Endometrial microvascular endothelial cells (primary cell): ENCODE results near the gene DDX50. TPM values are rescaled to one million over a fixed set of nuclear protein-coding genes. Genes with fewer than 3 reads are reported as not detected.
"Not testable (repeated sequence)": the region's sequence is repeated elsewhere in the genome, so short reads cannot be mapped to it uniquely, and the experiment has no call there.

ENCODE experiments used
- in situ Hi-C: cut with HindIII; loops from 2 replicates; pipeline ENCODE4 v1.10.0; 2017; ENCODE audit warnings: low sequenced_read_pairs, low pct_unique_long_range_greater_than_20kb; ENCODE audit errors: inconsistent ontology term
- total RNA-seq: library from RNA; depleted of rRNA; stranded (reverse); fragments of >200 nt; gene quantifications from one replicate; pipeline ENCODE4 v1.2.3, GENCODE V29; 2015; ENCODE audit errors: inconsistent ontology term

DDX50 gene, protein sequence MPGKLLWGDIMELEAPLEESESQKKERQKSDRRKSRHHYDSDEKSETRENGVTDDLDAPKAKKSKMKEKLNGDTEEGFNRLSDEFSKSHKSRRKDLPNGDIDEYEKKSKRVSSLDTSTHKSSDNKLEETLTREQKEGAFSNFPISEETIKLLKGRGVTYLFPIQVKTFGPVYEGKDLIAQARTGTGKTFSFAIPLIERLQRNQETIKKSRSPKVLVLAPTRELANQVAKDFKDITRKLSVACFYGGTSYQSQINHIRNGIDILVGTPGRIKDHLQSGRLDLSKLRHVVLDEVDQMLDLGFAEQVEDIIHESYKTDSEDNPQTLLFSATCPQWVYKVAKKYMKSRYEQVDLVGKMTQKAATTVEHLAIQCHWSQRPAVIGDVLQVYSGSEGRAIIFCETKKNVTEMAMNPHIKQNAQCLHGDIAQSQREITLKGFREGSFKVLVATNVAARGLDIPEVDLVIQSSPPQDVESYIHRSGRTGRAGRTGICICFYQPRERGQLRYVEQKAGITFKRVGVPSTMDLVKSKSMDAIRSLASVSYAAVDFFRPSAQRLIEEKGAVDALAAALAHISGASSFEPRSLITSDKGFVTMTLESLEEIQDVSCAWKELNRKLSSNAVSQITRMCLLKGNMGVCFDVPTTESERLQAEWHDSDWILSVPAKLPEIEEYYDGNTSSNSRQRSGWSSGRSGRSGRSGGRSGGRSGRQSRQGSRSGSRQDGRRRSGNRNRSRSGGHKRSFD
- 33.4 TPM for total RNA-seq

DNA sequence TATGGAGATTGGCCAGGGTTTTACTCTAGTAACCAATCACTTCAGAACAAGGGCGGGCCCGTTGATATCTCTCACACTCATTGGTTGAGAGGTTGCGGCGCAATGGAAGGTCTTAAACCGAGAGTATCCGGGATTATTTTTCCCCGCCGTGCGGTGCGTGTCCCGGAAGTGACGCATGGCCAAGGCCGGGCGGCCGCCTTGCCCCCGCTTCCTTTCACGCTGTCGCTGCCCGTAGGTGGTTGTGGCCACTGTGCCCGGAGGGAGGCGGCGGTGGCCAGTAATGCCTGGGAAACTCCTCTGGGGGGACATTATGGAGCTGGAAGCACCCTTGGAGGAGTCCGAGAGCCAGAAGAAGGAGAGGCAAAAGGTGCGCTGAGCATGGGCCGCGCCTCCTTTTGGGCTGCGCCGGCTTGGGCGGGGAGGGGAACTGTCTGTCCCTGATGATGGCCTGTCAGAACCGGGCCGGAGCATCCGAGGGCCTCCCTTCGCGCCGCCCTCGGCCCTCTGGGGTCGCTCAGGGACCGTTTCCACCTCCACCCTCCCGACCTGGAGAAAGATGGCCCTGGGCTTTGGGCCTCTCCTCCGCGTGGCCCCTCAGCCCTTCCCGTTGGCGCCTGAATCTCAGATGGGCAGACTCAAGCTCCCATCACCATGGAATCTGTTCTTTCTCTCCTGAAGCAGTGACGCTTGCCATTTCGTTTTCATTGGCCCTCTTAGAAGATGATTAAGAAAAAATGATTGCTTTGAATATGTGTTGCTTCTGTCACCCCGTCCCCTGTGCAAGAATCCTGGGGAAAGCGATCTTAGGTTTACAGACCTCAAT is at the start of gene DDX50:
Gene DDX50 (plus strand): TSS at position 211 of the 823 bp plus-strand sequence. CDS start 70 bp downstream, at position 281.
- in situ Hi-C loops, result no loop called here

DNA sequence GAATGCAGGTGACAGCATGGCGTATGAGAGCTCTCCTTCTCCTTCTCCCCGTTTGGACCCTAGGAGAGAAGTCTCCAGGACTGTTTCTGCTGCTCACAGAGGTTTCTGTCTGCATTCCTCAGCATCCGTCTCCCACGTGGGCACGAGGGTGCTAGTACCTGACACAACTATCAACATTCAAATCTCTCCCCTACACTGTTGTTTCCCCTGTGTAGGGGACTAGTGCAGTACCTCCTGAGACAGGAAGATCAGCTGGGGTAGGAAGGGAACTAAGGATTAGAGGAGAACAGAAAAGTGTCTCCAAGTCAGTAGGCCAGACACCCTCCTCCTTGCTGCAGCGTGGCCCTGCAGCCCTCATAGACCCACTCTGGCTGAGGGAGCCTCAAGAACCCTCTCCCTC is 44.8 kb upstream of the DDX50 start:
- in situ Hi-C loops, result no loop called here

DNA sequence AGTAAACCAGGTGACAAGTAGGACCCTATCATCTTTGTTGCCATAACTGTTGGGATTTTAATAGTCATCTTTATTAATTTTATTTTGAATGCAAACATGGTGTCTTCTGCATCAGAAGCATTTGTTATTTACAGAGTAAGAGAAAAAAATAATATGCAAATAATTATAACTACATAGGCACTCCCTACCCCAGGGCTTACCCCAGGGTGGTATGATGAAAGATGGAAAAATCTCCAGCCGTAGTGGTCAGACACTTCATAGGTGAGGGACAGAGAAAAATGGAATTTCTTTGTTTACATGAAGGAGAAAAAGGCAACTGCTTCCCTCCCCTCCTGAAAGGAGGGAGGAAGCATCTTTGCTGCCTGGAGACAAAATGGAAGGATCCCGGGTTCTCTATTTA is 44.1 kb upstream of the DDX50 start:
- in situ Hi-C loops, result no loop called here

DNA sequence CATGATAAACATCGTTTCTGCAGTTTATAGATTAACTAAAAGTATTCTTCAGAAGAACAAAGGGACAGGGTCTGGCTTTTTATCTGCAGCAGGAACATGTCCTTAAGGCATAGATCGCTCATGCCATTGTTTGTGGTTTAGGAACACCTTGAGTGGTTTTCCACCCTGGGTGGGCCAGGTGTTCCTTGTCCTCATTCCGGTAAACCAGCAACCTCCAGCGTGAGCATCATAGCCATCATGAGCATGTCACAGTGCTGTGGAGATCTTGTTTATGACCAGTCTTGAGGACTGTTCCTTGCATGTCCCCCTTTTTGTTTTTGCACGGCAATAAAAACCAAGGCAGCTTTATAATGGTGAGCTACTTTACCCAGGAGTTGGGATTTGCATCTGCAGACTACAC is 39.9 kb upstream of the DDX50 start:
- in situ Hi-C loops, result no loop called here

DNA sequence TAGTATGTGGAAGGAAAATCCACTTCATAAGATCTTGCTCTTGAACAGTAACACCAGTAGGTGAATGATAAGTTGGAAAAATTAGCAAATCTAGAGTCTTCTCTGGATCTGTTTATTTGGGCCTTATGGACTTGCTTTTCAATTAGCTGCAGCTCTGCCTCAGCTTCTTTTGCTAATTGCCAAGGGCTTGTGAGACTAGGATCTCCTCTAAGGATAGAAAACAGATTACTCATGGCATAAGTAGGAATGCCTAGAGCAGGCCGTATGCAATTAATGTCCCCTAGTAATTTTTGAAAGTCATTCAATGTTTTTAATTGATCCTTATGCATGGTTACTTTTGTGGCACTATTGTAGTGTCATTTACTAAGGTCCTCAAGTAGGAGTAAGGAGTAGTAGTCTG is 36.5 kb upstream of the DDX50 start:
- in situ Hi-C loops, result no loop called here

DNA sequence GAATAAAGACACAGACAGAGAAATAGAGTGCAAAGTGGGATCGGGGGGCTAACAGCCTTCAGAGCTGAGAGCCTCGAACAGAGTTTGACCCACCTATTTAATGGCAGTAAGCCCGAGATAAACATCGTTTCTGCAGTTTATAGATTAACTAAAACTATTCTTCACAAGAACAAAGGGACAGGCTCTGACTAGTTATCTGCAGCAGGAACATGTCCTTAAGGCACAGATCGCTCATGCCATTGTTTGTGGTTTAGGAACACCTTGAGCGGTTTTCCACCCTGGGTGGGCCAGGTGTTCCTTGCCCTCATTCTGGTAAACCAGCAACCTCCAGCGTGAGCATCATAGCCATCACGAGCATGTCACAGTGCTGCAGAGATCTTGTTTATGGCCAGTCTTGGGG is 32.9 kb upstream of the DDX50 start:
- in situ Hi-C loops, result not testable (repeated sequence)

DNA sequence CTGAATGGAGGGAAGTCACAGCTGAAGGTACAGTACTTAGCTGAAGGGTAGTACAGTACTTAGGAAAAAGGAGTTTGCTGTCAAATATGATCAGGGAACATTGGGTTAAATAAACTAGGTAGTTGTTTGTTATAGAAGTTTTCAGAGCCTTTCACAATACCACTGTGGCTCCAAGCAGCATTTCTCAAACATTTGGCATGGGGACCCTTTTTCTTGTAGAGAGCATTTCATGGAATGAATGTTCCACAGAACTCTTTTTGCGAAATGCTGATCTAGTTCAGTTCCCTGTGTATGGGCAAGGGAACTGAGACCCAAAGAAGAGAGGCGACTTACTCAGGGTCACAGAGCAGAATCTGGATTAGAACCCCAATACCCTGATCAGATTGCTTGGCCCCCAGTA is 31.5 kb upstream of the DDX50 start:
- in situ Hi-C loops, result no loop called here

DNA sequence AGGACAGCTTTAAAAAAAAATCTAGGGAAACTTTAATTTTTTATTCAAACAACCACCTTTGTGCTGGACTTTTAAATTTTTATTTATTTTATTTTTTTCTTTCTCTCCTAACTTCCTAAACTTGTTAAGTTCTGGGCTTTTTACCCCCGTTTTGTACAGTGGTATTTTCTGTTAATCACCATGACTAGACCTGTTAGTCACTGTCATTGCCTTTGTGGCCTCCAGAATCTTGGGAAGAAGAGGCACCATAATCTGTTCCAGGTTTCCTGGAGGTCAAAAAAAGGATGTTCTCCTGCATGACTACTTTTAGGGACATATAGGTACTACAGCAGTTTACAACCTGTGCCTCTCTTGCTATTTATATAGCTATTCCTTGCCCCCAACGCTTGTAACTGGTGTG is 31.1 kb upstream of the DDX50 start:
- in situ Hi-C loops, result no loop called here

DNA sequence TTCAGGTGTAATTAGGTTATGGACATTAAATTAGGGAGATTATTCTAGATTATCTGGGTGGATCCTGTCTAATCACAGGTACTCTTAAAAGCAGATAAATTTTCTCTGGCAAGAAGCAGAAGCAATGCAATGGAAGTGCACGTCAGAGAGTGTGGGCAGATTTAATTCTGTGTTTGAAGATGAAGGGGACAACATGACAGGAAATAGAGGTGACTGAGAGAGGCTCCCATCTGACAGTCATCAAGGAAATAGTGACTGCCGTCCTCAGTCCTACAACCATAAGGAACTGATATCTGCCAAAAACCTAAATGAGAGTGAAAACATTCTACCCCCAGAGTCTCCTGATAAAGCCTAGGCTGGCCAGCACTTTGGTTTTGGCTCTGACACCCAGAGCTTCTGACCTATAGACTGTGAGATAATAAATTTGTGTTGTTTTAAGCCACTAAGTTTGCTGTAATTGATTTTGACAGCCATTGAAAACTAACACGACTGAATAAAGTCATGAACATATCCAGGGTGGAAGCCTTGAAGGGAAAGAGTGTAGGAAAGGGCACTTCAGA is 30.5 kb upstream of the DDX50 start:
- in situ Hi-C loops, result no loop called here

DNA sequence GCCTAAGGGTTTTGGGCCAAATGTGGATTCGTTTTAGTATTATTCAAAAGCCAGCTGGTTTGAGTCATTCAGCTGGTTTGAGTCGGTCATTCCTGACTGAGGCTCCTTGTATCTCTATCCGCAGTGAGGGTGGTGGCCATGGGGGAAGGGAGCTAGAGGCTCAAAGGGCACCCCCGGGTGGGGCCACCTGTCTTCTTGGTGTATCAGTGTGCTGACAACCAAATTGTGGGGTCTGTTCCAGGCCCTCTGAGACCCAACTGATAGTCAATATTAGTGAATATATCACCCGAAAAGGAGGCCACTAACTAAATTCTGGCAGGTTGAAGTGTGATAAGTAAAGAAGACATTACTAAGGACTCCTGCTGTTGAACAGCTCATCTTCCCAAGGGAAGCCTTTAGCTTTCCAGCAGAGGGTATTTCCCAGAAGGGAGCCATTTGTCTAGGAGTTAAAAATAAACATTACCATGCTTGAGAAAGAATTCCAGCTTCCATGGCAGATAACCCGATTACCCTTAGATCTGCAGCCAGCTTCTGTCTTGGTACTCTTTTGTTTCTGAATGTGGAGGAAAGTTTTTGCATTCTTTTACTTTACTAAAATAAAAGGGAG is 29.9 kb upstream of the DDX50 start:
- in situ Hi-C loops, result no loop called here

DNA sequence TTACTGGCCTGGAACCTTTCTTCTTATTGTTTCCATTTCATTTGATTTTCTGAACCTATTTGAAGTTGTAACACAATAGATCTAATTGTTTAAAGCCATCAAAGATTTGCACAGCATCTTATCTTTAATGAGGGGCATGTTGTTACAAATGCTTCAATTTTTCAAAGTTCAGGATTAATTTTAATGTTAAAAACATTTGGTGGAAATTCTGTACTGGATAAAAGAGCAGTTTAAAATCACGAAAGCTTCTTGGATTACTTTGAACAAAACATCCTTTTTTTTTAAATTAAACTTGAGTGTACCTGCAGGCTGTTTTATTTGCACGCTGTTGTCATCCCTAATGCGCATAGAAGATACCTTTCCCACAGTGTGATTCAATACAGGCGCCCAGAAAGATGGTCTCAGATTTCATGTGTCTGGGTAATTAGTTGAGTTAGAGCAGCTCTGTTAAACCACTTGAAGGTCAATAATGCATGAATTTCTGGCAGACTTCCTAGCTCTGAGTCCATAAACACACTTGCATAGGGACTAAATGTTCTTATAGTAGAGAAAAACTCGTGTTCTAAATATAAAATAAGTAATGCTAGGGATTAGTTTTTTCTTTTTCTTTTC is 29.3 kb upstream of the DDX50 start:
- in situ Hi-C loops, result no loop called here

DNA sequence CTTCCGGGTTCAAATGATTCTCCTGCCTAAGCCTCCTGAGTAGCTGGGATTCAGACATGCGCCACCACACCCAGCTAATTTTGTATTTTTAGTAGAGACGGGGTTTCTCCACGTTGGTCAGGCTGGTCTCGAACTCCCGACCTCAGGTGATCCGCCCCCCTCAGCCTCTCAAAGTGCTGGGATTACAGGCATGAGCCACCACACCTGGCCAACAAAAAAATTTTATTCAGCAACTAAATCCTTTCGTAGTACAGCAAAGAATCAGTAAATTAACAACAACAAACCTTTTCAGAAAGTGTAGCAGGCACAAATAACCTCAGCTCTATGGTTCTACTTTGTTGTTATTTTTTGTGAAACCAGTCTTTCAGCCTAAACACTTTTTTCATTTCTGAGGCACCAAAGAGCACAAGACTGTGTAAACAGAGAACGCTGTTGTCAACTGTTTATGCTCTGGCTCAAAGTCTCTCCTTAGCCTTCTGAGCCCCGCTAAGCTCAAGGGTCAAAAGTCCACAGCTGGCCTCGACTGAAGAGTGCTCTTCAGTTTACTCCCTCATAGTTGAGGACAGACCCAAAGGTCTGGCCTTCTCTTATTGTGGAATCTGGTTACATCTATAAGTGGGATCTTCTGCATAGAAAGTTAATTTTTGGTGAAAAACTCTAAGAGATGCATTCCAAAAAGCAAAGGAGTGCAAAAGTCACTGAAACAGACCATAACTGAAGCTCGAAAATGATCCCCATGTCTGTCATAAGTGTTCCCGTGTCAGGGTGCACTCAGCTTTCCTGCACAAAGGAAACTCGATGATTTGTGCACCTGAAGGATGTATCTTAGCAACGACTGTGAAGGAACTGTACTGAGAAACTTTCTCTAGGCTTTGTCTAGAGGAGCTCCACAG is 24.6 kb upstream of the DDX50 start:
- in situ Hi-C loops, result no loop called here

DNA sequence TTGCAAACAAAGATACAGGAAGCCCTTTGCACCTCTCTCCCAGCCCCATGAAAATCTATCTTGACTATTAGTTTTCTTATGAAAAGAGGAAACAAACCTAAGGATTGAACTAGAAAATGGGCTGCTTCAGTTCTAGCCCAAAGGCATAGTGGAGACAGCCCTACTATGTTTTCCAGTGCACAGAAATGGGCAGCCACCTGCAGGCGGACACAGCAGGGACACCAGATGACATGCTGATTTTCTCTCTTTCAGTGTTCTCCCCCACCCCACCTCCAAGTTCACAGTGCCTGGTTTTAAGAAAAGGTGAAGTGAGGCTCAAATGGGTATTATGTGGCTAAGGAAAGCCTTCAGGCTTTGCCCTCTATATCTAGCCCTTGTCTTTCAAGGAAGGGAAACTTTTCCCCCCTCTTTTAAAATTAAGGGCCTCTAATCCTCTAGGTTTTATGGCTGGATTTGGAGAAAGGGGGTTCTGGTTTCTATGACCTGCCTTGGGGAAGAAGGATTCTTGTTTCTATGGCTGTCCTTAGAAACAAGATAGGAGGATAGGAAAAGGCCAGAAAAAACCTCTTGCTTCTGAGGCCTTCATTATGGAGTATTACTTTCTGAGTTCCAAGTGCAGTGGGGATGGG is 23.5 kb upstream of the DDX50 start:
- in situ Hi-C loops, result no loop called here

DNA sequence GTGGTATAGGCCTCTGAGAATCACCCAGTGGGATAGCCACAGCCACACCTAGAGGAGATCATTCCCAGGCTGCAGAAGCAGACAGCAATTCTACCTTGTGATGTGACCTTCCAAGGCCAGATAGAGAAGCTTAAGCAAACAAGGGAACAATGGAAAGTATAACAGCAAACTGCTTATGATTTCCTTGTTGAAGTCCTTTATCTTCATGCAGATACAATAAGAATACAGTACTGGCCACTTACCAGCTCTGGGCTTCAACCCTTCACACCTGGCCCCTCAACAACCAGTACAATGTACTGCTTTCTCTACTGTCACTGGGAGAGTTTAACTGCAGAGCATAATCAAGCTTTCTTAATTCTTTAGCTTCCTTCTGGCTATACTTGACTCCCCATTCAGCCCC is 22.6 kb upstream of the DDX50 start:
- in situ Hi-C loops, result no loop called here

DNA sequence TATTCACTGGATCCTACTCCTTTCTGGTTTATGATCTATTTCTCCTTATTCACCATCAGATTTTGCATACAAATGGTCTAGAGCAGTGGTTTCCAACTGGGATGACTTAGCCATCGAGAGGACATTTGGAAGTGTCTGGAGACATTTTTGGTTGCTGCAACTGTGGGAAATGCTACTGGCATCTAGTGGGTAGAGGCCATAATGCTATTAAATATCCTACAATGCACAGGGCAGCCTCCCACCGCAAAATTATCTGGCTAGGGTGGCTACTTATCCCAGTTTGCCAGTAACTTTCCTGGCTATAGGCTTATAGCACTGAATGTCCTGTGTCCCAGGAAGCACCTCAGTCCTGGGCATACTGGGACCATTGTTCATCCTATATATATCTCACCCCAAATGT is 21.5 kb upstream of the DDX50 start:
- in situ Hi-C loops, result no loop called here

DNA sequence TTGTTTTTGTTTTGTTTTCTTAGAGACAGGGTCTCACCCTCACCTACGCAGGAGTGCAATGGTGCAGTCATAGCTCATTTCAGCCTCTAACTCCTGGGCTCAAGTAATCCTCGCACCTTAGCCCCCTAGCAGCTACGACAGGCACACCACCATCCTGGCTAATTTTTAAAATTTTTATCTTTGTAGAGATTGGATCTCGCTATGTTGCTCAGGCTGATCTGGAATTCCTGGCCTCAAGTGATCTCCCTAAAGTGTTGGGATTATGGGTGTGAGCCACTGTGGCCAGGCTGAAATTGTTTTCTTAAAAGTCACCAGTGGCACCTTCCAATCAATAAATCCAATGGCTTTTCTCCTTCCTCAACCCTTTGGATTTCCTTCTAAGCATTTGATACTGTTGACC is 20.9 kb upstream of the DDX50 start:
- in situ Hi-C loops, result no loop called here

DNA sequence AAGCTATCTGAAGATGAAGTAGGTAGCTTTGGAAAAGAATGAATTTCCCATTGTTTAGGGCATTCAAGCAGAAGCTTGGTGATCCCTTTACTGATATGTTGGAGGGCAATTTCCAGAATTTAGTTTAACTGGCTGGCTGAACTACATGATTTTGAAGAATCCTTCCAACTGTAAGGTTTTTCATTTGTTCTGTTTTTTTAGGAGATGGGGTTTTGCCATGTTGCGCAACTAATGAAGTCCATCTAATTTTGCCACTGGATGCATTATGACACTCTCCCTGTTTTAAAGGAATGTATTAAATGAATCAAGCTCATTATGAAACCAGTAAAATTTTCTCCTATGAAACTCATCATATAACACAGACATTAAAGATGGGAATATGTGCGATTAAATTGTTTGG is 6.1 kb upstream of the DDX50 start:
- in situ Hi-C loops, result no loop called here
